Stimulated activated CD8-positive, alpha-beta memory T cell treated with anti-CD3 and anti-CD28 coated beads, Interleukin-12 subunit alpha, Interleukin-12 subunit beta, amount 100 ng/mL, for 24 hours (primary cell): ENCODE results near the gene COQ10B.
A peak's percentile ranks its signal among the peaks of the same experiment; 100 is the strongest.
"Not testable (repeated sequence)": the region's sequence is repeated elsewhere in the genome, so short reads cannot be mapped to it uniquely, and the experiment has no call there.

ENCODE experiments used
- DNase-seq: peaks from one replicate; pipeline ENCODE4 v3.0.0-alpha.2; 2020; ENCODE audit errors: extremely low read depth

The COQ10B gene

GRCh38 chr2:197453123-197453913 lies at the start of gene COQ10B:
Gene COQ10B (plus strand): TSS chr2:197453552. CDS start chr2:197453561, 9 bp downstream.
- peak; percentile 98 for DNase-seq

- DNase-seq, result no peak
Observed at GRCh38 chr2:197405582-197405981, 47.8 kb upstream of the COQ10B start.

GRCh38 chr2:197414039-197414438 lies 39.3 kb upstream of the COQ10B start:
- DNase-seq, result no peak

- no peak for DNase-seq
Observed at GRCh38 chr2:197414515-197414914, 38.8 kb upstream of the COQ10B start.

GRCh38 chr2:197416268-197416667 lies 37.1 kb upstream of the COQ10B start:
- no peak for DNase-seq

- DNase-seq, result no peak
Observed at GRCh38 chr2:197419438-197419837, 33.9 kb upstream of the COQ10B start.

GRCh38 chr2:197423307-197423706 lies 30.0 kb upstream of the COQ10B start:
- DNase-seq, result no peak

- no peak for DNase-seq
Observed at GRCh38 chr2:197425550-197425949, 27.8 kb upstream of the COQ10B start.

- DNase-seq, result no peak
Observed at GRCh38 chr2:197426723-197427603, 26.4 kb upstream of the COQ10B start.

- no peak for DNase-seq
Observed at GRCh38 chr2:197427986-197428385, 25.4 kb upstream of the COQ10B start.

GRCh38 chr2:197431858-197432257 lies 21.5 kb upstream of the COQ10B start:
- no peak for DNase-seq

GRCh38 chr2:197432527-197432926 lies 20.8 kb upstream of the COQ10B start:
- not testable (repeated sequence) for DNase-seq

- no peak for DNase-seq
Observed at GRCh38 chr2:197433780-197434438, 19.4 kb upstream of the COQ10B start.

GRCh38 chr2:197434541-197435513 lies 18.5 kb upstream of the COQ10B start, which contains the start of gene SF3B1:
Gene SF3B1 (minus strand): TSS chr2:197435028. CDS start chr2:197434999, 29 bp downstream.
- DNase-seq, result peak; percentile 96

- no peak for DNase-seq
Observed at GRCh38 chr2:197435598-197436420, 17.5 kb upstream of the COQ10B start.

- no peak for DNase-seq
Observed at GRCh38 chr2:197437380-197437779, 16.0 kb upstream of the COQ10B start.

GRCh38 chr2:197442857-197443256 lies 10.5 kb upstream of the COQ10B start:
- no peak for DNase-seq

- no peak for DNase-seq
Observed at GRCh38 chr2:197445746-197446145, 7.6 kb upstream of the COQ10B start.

GRCh38 chr2:197446844-197447243 lies 6.5 kb upstream of the COQ10B start:
- no peak for DNase-seq

- no peak for DNase-seq
Observed at GRCh38 chr2:197450465-197450864, 2.9 kb upstream of the COQ10B start.
